Mesodermal cell (in vitro differentiated cells): ENCODE data around the gene OR13H1.
"Not testable (repeated sequence)": the region's sequence is repeated elsewhere in the genome, so short reads cannot be mapped to it uniquely, and the experiment has no call there.

Experiments used
- H3K27ac ChIP-seq: 2 replicates; pipeline ENCODE4 v1.7.0; 2013; ENCODE audit warnings: mild to moderate bottlenecking, low read depth, low read length, moderate library complexity; ENCODE audit not compliant: severe bottlenecking
- H3K36me3 ChIP-seq: 2 replicates; pipeline ENCODE4 v1.7.1; 2013; ENCODE audit warnings: mild to moderate bottlenecking, low read length, moderate library complexity; ENCODE audit not compliant: control insufficient read depth, insufficient read depth
- H3K4me1 ChIP-seq: one replicate; pipeline ENCODE4 v1.7.1; 2013; ENCODE audit warnings: mild to moderate bottlenecking, low read length; ENCODE audit not compliant: insufficient read depth, control insufficient read depth, poor library complexity, severe bottlenecking
- H3K4me3 ChIP-seq: 2 replicates; pipeline ENCODE4 v1.7.0; 2013; ENCODE audit warnings: low read length, control low read depth, mild to moderate bottlenecking; ENCODE audit not compliant: insufficient read depth, poor library complexity, severe bottlenecking; ENCODE audit errors: extremely low read depth
- H3K9me3 ChIP-seq: 2 replicates; pipeline ENCODE4 v1.7.1; 2013; ENCODE audit warnings: mild to moderate bottlenecking, low read length, moderate library complexity; ENCODE audit not compliant: control insufficient read depth
- WGBS, 2 experiments: methylation state at CpG; one replicate each; pipeline ENCODE4 v1.1.5; 2013; ENCODE audit warnings: missing lambda C conversion rate in 2 of 2; ENCODE audit not compliant: insufficient coverage in 2 of 2; 5-methylcytosine and 5-hydroxymethylcytosine counted together

Gene OR13H1

GRCh38 chrX:131572372-131573014 is 28.6 kb downstream of the OR13H1 start:
- Histone ChIP-seq H3K4me1 (no peaks in the 10 kb centered on the region), H3K36me3 (no peaks in the 10 kb centered on the region), H3K9me3 (no peaks in the 10 kb centered on the region), H3K4me3 (no peak overlapping the region), H3K27ac (no peak overlapping the region)
- WGBS, 2 experiments, result 50 to 86% methylated on average over 1 to 3 of the region's 5 CpGs

GRCh38 chrX:131577413-131577812 is 33.5 kb downstream of the OR13H1 start:
- no peaks in the 10 kb centered on the region for H3K36me3 ChIP-seq
- H3K4me3 ChIP-seq, result peak overlapping the region; percentile 39
- H3K27ac ChIP-seq, result no peak overlapping the region
- no peaks in the 10 kb centered on the region for H3K9me3 ChIP-seq
- no peaks in the 10 kb centered on the region for H3K4me1 ChIP-seq

GRCh38 chrX:131577999-131578734 is 34.3 kb downstream of the OR13H1 start:
- Histone ChIP-seq H3K4me3 (peak overlapping the region; percentile 39), H3K36me3 (no peaks in the 10 kb centered on the region), H3K4me1 (no peaks in the 10 kb centered on the region), H3K9me3 (no peaks in the 10 kb centered on the region), H3K27ac (no peak overlapping the region)
- WGBS, 2 experiments, result 70% methylated on average over 2 of the region's 11 CpGs; no CpG with 5 or more reads in 1 of the 2 experiments

GRCh38 chrX:131578735-131579367 is 35.0 kb downstream of the OR13H1 start:
- H3K9me3 ChIP-seq, H3K27ac ChIP-seq, H3K4me1 ChIP-seq, H3K36me3 ChIP-seq: not testable (repeated sequence)
- no CpG with 5 or more reads among the region's 34 CpGs for WGBS, 2 experiments
- peak overlapping the region; percentile 39 for H3K4me3 ChIP-seq

GRCh38 chrX:131588995-131589394 is 45.1 kb downstream of the OR13H1 start:
- WGBS, 2 experiments, result no CpG with 5 or more reads among the region's 4 CpGs
- Histone ChIP-seq H3K4me1 (no peaks in the 10 kb centered on the region), H3K27ac (peak overlapping the region; percentile 81), H3K4me3 (no peak overlapping the region), H3K9me3 (no peaks in the 10 kb centered on the region), H3K36me3 (no peaks in the 10 kb centered on the region)
